ENCODE results near the gene VPS4B.
"Not testable (repeated sequence)": the region's sequence is repeated elsewhere in the genome, so short reads cannot be mapped to it uniquely, and the experiment has no call there.

VPS4B gene

DNA sequence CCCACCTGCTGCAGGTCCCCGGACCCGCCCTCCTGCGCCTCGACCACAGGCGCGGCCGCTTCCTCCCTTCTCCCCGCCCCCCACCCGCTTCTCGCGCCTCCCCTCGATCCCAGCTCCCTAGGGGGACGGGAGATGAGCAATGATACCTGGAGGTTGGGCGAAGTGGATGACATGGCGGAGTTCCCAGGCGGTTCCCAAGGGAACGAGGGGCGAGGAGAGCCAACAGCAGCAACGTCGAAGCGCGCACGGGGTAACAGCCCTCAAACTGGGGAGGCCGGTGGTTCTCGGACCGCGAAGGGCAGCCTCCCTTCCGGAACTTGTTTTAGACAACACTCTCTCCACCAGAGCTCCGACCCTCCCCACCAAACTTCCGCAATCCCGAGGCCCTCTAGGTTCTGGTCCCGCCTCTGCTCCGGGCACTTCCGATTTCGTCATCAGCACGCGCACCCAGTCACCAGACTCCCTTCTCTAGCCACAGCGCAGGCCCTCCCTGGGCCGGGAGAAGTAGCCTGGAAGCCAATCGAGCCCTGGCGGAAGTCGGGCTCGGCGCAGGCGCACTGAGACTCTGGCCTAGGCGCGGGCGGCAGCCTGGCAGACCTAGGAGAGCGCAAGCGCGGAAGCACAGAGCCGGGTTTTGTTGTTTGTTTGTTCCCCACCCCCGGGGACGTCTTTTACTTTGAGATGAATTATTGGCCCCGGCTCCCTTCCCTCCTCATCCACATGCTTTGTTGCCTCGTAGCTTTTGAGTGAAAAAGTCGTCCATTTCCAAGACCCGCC, at the start of gene VPS4B:
Gene VPS4B (minus strand): TSS at position 390 of the 777 bp plus-strand sequence. CDS start 217 bp downstream, at position 173.
- DNase-seq = peak; percentile 100

DNA sequence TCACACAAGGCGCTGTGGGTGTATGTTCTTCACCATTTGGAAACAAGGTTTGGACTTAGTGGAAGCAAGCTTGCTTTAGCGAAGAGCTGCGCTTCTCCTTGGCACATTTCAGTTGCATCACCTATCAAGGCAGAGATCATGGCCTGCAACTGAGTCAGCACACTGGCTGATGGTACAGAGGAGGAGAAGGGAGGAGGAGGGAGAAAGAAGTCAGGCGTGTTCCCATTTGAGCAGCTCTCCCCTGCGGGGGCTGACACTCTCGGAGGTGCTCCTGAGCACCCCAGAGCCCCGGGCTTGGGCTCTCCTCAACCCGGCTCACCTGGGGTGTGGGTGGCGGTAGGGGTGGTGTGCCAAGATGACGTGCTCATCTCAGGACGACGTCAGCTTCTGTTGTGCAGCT, 48.5 kb upstream of the VPS4B start:
- no peak for DNase-seq

DNA sequence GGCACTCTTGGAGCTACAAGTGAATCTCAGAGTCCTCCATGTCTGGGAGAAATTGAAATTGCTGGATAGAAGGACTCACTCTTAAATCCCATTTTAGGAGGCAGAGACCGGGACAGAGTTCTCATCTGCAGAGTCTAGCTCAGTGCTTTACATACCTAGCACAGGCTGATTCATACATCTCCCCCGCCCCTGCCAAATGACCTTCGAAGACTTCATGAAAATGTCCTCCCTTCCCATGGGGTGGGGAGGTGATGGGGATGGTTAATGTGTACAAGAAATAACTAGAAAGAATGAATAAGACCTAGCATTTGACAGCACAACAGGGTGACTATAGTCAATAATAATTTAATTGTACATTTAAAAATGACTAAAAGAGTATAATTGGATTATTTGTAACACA, 46.3 kb upstream of the VPS4B start:
- no peak for DNase-seq

DNA sequence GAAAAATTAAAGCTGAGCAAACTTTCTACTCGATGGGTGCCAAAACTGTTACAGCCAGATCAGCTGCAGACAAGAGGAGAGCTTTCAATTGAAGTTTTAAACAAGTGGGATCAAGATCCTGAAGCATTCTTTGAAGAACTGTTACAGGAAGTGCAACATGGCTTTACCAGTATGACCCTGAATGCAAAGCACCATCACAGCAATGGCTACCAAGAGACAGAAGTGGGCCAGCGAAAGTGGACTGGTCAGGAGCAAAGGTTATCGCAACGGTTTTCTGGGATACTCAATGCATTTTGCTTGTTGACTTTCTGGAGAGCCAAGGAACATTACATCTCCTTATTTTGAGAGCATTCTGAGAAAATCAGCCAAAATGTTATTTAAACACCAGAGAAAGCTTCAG, 45.4 kb upstream of the VPS4B start:
- peak; percentile 50 for DNase-seq

DNA sequence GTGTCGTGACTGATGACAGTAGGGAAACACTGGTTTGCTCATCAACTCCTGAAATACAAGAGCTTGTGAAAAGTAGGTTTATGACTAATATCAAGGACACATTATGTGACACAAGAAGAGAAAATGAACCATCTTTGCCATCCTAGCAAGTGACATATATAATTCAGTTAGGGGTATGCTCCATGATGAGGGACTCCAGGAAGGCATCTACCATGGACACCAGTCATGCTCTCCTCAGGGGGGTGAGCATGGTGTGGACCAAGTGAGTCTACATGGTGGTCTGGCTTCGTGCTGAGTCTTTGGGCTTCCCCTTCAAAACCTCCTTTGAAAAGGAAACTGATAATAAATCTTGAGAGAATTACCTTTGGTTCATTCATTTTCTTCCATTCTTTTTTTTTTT, 42.8 kb upstream of the VPS4B start:
- no peak for DNase-seq

DNA sequence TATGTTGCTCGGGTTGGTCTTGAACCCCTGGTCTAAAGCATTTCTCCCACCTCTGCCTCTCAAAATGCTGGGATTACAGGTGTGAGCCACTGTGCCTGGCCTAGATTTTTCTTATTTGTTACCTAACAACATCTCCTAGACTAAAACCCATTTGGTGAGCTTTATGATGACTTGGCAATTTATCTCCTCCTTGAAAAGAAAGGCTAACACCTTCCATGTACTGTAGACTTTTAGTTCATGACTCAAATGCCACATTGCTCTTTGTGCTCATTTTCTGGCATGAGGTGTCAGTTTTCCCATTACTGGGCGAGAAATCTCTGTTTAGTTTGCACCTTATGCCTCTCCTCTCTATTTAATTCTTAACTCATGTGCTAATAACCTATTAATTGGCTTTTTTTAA, 42.2 kb upstream of the VPS4B start:
- no peak for DNase-seq

DNA sequence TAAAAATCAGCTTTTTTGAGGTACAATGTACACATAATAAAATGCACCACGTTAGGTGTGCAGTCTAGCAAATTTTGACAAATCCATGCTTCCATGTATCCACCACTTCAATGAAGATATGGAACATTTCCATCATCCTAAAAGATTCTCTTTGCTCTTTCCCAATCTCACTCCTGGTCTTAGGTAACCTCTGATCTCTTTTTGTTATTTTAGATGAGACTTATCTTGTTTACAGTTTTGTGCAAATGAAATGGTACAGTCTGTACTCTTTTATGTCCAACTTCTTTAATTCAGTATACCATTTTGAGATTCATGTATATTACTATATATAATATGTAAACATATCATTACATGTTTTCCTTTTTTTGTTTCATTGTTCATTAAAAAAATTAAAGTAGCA, 38.1 kb upstream of the VPS4B start:
- no peak for DNase-seq

DNA sequence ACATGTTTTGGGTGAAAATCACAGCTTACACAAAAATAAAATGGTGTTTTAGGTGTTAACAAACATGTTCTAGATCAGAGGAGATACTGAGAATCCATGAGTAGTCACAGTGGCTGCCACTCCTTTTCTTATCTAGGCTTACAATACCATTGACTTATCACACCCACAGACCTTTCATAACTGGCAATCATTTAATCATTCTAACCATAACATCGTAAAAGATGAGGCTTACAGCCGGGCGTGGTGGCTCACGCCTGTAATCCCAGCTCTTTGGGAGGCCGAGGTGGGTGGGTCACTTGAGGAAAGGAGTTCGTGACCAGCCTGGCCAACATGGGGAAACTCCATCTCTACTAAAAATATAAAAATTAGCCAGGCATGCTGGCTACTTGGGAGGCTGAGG, 35.7 kb upstream of the VPS4B start:
- no peak for DNase-seq

DNA sequence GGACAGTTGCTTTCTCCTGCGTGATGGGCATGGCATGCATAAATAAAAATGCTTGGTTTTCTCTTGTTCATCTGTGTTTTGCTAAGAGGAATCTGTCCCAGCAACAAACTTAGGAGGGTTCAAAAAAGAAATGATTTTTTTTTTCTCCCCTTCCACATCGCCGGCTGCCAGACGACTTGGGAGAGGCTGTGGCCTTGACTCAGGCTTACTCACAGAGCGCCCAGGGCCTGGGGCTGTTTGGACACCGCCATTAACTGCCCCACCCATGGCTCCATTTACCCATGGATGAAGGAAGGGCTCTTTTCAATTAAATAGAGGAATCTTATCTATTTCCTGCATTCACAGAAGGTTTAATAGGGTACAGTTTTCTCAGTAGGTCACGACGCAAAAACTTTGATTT, 32.2 kb upstream of the VPS4B start:
- DNase-seq = no peak

DNA sequence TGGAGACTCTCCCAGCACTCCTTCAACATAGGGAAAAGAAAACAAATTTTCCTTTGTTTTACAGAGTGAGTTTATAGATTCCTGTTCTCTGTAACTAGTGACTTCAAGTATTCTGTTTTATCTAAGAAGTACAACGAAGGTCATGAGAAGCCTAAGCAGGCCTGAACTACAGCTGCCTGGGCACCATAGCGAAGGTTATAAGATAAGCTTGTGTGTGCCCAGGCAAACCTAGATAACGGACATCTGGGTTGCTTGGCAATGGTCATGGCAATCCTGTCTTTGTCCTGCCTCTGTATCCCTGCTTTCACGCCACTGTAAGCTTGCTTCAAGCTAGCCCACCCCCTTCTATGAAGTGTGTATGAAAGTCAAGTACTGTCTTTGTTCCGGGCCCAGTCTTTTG, 30.5 kb upstream of the VPS4B start:
- not testable (repeated sequence) for DNase-seq

DNA sequence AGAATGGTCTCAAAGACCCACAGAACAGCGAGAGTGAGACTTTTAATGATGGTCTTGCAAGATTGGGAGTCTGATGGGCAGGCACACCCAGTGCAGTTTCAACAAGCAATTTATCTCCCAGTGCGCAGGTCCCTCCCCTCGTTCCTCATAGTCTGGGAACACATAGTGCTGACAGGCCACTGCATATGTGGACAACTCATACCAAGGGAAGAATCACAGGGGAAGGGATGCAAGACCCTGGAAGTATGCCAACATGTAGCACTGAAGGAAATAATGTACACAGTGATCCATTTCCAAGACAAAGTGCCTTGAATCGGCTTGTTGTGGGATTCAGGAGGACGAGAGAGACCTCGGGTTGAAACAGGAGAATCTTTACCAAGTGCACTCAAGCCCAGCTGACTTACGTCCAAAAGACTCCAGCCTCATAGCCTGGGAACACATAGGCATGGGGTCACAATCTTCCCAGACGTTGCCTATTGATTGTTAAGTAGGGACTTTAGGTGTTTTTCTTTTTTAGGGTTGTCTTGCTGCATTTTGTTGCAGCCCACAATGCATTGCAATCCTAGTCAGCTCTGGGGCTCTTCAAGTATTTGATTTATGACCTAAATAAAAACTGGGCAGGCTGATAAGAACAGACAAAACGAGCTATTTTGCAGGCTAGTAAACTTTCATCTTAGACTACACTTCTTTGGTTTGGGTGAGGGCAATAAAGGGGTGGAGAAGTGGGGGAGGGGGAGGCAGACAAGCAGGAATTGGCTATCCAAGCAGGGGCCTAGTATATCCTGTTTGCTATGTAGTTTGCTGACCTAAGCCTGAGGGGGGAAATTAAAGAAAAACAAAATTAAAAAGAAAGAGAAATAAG, 29.8 kb upstream of the VPS4B start:
- DNase-seq = no peak

DNA sequence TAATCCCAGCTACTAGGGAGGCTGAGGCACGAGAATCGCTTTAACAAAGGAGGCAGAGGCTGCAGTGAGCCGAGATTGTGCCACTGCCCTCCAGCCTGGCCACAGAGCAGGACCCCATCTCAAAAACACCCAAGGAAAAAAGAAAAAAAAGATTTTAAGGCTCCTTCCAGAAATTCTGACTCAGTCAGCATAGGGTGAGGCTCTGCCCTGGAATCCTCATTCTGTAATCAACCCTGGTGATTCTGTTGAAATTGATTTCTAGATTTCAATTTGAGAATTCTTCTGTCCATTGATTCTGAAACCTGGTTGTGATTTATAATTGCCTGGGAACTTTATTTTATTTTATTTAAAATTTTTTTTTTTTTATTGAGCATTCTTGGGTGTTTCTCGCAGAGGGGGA, 27.1 kb upstream of the VPS4B start:
- DNase-seq = no peak

DNA sequence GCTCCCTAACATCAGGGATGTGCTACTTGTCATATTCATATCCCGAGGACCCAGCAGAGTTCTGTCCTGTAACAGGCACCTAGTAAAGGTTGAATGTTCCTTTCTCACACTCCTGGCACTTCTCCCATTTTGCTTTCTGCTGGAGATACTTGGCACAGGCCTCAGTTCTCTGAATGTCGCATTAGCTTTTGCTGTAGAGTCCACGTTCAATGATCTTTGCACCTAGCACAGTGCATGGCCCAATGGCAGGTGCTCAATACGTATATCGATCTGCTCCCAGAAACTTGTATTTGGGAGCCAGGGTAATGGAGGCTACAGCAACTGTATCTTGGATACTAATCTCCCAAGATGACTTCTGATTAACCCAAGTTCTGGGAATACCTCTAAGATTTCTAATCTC, 24.8 kb upstream of the VPS4B start:
- DNase-seq = no peak

DNA sequence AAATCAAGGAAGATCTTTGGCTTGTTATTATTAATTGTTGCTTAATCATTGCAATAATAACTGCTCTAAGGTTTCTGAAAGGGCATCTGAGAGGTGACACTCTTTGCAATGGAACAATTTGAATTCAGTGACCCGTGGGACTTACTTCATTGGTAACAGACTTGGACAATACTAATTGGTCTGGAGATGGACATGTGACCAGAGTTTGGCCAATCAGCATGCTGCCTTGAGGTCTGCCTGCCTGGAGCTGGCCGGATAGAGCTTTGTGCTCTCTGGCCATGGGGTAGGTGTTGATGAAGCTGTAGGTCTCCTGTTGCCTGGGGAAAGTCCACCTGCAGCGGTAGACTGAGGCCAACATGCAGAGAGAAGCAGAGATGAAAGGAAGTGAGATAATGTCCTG, 24.0 kb upstream of the VPS4B start:
- DNase-seq = peak; percentile 22

DNA sequence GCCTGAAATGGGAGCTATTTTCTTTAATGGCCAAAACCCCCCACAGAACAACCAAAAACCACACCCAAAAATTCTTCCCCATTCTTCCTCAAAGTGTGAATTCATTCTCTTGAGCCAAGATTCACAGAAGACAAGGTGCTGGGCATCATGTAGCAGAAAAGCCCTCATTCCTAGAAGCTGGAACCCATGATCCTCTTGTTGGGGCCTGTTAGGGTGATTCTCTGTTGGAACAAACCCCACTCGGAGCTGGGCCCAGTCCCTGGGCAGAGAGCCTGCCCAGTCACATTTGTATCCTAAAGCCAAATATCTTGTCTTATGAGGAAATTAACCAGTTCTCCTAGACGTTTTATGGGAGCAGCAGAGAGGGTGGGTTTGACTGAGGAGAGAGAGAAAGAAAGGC, 22.8 kb upstream of the VPS4B start:
- DNase-seq = no peak

DNA sequence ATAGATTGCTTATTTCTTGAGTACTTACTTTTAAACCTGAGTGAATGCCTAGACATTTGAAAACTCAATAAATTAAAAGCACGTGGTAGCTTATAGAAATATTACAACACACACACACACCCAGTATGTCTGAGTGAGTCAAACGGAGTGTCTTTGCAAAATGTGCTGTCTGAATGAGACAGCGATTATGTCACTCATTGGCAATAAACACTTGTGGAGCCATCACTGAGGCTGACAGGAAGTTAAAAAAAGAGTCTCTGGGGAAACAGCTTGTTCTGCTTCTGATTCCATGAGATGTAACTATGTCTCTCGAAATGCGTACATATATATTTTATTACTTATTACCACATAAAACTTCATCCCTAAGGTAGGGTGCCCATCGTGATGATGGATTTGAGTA, 22.3 kb upstream of the VPS4B start:
- peak; percentile 61 for DNase-seq

DNA sequence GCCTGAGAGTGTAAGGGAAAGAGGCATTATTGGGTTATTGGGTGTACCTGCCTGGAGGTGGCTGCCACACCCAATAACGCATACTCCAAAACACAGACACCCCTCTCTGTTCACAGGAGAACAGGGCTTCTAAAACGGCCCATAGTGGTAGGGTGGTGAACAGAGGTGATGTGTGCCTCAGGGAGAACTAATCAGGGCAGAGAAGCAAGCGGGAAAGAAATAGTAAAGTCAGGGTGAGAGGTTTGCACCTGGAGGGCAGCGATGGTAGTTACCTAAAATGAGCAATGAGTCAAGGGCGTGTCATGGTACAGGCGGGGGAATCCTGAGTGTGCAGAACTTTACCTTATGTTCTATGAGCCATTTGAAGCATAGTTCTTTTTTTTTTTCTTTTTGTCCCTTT, 21.6 kb upstream of the VPS4B start:
- no peak for DNase-seq

DNA sequence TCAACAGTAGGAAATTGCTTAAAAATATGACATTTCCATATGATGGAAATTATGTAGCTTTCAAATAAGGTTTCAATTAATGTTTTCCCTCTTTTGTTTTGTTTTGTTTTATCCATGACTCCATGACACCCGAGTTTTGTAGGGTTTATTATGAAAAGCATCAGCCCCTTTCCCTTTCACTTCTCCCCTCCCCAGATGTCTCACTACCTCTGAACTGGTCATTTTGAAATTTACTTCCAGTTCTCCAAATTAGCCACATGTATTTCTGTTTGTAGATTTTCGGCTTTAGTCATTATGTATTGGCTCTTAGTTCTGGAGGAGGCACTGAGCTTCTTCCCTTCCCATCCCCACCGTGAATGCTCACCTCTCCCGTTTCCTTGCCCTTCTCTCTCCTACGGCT, 18.6 kb upstream of the VPS4B start:
- DNase-seq = no peak

DNA sequence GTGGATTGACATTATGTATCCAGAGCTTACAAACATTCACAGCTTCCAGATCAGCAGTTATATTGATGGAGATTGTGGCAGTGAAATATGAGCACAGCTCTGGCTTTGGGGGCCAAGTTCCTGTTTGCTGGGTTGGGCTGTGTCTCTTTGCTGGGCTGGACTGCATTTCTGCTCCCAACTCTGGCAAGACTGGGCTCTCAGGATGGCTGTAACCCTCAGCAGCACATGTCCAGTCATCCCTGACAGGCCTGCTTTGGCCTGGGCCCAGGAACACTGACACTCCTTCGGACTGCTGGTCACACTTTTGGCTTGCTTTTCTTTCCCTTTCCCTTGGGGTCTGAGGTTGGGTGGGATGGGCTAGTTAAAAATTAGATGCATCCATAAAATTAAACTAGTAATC, 17.9 kb upstream of the VPS4B start:
- no peak for DNase-seq

DNA sequence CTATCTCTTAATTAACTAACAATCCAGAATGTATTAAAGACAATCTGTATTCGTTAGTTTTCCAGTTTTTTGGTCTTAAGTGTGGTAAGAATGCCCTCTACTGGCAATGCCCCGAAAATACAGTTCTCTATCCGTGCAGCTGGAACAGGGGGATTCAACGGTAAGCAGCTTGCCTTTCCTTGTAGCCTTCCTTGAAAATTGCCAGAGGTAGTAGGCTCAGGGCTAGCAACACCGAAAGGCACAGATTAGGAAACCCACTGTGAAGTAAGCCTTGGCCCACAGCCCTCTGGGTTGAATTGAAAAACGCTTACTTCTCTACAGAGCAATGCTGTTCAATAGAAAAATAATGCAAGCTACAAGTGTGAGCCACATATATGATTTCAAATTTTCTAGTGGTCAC, 17.1 kb upstream of the VPS4B start:
- peak; percentile 84 for DNase-seq

DNA sequence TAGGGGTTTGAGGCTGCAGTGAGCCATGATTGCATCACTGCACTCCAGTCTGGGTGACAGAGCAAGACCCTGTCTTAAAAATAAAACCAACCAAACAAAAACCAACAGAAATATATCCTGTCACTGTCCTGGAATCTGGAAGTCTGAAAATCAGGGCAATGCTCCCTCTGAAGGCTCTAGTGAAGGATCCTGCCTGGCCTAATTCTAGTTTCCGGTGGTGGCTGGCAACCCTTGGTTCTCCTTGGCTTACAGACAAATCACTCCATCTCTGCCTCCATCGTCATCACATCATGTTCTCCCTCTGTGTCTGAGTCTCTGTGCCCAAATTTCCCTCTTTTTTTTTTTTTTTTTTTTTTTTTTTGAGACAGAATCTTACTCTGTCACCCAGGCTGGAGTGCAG, 15.9 kb upstream of the VPS4B start:
- no peak for DNase-seq

DNA sequence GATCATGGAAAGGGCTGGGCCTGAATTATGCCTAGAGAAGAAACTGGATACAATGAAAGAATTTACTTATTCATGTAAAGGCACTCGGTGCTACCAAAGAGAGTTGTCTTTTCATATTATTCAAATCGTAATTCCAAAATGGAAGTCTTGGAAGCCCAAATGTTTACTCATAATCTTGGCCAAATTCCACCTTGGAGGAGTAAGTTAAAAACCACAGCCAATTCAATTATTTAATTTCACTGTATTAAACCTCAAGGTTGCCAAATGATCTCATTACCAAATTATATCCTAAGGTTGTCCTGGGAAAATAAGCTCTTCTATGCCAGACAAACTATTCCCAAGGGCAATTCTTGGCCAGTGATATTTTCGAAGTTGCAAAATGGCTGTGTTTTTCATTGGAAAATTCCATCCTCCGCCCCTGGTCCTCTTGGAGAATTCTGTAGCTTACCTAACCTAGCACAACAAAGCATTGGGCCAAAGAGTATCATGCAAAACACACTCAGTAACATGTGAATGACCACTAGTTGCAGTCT, 11.1 kb upstream of the VPS4B start:
- no peak for DNase-seq

DNA sequence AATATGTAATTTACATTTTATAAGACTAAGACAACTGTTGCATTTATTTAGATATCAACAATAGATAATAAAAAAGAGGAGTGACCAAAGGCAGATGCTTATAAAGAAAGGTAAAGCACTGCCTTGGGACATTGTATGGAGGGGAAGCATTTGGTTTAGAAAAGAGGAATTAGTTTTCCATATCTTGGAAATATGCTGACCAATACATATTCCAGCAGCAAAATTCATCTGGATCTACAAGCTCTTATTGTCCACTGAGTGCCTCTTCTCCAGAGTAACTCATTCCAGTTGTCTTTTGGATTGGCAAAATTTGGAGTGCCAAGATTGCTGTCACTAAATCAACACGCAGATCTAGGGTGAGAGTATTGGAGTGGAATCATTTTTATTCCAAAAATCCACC, 8.9 kb upstream of the VPS4B start:
- no peak for DNase-seq

DNA sequence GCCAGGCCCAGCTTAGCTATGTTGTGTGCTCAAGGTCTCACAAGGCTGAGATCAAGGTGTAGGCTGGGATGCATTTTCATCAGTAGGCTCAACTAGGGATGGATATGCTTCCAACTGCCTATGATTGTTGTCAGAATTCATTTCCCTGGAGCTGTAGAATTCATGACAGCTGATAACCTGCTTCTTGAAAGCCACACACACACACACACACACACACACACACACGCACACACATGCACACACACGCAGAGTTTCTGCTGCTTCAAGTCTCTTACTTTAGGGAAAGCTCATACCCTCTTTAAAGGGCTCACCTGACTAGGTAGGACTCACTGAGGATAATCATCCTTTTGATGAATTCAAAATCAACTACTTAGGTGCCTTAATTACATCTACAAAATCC, 8.2 kb upstream of the VPS4B start:
- no peak for DNase-seq
